SIG-M5 treated with dmso at 0.1 percent for 504 hours (cell line): ENCODE data around the gene ELAVL2.
"Not testable (repeated sequence)": the region's sequence is repeated elsewhere in the genome, so short reads cannot be mapped to it uniquely, and the experiment has no call there.

Source experiments
- DNase-seq: peaks from one replicate; lab custom pipeline; 2025; ENCODE audit not compliant: unreplicated experiment; lab: John Stamatoyannopoulos, UW

Gene ELAVL2

DNA sequence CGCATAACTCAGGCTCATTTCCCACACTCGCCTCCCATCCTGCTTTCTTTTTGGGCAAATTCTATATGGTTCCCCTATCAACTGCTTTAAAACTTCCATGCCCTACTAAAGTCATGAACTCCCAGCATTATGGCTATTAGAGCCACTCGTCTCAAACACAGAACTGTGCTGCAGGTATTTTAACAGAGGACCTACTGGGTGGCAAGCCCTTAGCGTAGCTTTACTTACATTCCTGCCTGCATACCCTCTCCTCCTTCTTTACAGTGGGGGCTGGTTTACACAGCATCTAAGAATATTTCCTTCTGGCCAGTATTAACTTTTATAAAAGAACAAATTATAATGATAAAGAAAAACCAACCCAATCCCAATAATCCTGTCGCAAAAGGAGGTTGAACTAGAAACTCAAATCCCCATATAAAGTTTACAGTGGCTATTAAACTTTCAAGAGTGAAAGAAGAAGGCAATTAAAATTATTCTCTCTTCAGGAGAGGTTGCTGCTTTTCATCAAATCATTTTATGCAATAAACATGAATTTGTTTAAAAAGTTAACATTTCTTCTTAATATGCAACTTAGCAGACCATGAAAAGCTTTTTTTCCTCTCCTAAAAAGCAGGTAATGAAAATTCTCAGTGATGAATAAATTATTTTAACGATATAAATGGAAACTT lies 100.6 kb downstream of the ELAVL2 start:
- no peak for DNase-seq

DNA sequence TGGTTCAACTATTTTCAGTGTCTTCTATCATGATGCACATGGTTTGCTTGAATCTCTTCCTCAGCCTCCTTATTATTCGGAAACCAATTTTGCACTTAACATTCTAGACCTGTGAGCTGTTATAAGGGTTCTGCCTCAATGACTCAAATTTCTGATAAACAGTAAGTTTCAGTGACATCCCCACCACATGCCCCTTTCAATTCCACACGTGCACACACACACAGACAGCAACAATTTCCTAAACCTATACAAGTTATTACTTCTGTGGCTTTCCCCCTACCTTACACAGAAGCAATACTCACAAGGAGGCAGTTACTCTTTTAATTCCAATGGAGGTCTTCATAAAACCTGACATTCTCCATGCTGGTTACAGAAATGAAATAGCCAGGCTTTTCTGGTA lies 102.4 kb downstream of the ELAVL2 start:
- DNase-seq = no peak

DNA sequence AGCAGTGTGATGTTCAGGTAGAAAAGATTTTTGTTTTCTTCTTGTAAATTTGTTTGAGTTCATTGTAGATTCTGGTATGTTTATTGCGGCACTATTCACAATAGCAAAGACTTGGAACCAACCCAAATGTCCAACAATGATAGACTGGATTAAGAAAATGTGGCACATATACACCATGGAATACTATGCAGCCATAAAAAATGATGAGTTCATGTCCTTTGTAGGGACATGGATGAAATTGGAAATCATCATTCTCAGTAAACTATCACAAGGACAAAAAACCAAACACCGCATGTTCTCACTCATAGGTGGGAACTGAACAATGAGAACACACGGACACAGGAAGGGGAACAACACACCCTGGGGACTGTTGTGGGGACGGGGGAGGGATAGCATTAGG lies 103.0 kb downstream of the ELAVL2 start:
- not testable (repeated sequence) for DNase-seq

DNA sequence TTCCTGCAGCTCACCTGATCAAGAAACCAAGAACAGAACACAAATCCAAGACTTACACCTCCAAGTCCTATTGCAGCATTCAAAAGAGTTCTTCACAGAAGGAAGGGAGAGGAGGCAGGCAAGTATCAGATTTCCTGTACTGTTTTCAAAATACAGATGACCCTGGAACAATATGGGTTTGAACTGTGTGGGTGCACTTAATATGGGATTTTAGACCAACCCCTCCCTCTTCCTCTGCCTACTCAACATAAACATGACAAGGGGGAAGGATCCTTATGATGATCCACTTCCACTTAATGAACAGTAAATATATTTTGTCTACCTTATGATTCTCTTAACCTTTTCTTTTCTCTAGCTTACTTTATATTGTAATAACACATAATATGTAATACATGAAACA lies 104.6 kb downstream of the ELAVL2 start:
- no peak for DNase-seq

DNA sequence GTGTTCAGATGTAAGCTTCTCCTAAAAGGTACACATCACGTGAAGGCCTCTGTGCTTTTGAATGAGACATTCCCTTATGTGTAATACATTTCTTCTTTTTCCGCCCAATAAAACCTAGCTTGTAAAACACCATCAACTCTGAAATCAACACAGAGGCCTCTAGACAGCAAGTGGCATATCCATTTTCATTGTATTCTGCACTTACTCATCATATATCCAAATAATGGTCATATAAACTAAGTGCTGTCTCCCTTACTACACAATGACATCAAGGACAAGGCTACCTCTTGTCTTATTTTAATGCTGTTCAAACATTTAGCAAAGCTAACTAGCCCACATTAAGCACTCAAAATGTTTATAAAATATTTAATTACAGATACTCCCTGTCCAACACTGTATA lies 108.5 kb downstream of the ELAVL2 start:
- DNase-seq = no peak

DNA sequence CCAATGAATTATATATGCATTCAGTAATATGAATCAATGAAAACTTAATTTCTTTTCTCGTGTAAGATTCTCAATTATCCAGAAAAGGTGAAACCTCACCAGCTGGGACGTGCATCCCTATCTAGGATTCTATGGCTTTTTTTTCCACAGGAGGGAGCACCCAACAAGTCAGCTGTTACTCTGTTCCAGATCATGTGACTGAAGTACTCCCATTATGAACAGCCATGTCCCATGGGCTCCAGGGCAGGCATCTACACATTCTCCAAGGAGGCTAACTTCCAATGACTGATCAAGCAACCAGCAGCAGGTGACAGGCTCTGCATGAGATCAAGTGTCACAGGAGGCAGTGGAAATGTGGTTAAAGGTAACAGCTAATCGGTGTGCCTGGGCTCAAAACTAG lies 118.8 kb downstream of the ELAVL2 start:
- DNase-seq = no peak

DNA sequence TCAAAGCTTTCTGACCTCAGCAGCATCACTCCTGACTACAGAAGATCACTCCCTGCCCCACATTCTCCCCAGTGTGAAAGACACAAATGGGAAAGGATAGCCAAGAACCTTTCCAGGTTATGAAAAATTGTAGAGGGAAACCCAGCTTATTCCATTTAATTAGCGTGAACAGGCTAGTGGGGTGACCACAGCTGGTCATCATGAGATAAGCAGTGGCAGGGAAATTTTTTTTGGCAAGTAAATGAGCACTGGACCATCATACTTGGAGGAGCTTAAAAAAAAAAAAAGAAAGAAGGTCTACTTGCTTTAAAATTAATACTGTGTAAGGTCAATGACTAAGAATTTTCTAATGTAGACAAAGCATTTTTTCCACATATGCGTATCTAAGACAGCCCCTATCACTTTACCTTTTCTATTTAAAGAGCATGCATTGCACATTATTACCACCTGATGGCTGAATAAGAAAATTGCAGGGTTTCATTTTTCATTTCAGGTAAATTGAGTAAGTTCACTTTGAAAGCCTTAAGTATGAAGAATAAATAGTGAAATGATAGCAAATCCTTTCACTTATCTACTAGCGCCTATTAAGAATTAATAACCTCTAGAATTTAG lies 123.6 kb downstream of the ELAVL2 start:
- no peak for DNase-seq

DNA sequence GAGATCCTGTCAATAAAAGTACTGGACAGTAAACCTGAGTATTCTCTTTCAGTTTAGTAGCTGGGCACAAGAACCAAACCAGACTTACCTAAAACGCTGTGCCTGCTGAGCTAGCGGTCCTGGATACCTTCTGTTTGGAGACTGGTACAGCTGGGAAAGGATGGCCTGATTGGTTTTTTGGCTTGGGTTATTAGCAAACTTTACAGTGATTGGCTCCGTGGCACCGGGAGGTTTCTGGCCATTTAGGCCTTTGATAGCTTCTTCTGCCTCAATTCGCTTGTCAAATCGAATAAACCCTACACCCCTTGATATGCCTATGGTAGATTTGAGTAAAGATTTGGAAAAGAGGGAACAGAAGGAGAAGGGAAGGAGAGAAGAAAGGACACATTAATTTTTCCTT lies 124.7 kb downstream of the ELAVL2 start:
- no peak for DNase-seq

DNA sequence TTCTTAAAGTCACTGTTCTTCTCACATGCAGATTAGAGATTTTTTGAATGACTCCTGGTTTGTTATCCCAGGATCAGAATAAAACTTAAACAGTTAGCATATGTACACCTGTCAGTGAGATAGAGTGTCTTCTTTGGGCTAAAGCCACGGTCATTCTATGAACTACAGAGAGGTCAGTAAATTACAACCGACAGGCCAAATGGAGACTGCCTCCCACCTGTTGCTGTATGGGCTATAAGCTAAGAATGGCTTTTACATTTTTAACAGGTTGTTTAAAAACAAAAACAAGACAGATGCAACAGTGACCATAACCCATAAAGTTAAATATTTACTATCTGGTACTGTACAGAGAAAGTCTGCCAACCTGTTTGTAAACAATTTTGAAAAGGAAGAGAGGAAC lies 125.7 kb downstream of the ELAVL2 start:
- DNase-seq = no peak

DNA sequence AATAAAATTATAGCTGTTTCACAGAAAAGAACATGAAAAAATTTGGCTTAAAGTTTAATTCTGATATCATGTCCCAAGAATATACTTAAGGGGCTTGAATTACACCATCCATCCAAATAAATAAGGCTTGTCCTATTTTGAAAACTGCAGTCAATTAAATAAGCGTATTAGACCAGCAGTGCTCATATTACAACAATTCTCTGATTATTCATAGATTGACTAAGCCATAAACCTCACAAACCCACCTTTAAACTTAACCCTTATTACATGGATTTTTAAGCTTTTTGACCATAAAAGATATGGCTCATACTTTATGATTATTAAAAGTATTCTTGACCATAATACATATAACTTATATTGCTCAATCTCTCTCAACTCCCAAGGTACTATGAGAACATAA lies 127.9 kb downstream of the ELAVL2 start:
- no peak for DNase-seq

DNA sequence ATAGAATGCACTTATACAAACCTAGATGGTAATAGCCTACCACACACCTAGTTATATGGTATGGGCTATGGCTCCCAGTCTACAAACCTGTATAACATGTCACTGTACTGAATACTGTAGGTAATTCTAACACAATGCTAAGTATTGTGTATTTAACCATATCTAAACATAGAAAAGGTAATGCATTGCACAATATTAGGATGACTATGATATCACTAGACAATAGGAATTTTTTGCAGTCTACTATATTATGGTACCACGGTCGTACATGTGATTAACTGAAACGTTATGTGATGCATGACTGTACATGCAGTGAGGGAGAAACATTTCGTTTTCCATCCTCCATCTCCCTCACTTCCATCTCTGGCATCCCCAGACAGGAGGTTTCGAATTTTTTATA lies 130.5 kb downstream of the ELAVL2 start:
- DNase-seq = no peak

DNA sequence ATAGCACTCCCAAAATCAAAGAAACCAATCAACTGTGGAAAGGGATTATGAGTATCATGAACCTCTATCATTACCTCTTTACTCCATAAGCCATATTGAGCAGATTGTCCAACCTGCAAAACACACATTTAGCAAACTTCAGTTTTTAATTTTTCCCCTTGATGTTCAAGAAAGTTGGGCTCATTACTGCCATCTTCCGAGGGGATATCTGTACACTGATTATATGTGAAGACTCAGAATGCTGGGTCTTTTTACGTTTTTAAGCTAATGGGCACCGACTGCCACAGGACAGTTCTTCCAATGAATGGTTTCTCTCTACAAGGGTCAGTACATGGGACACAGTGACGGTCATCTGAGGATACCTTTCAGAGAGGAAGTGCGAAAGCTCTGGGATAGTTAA lies 132.7 kb downstream of the ELAVL2 start:
- DNase-seq = no peak

DNA sequence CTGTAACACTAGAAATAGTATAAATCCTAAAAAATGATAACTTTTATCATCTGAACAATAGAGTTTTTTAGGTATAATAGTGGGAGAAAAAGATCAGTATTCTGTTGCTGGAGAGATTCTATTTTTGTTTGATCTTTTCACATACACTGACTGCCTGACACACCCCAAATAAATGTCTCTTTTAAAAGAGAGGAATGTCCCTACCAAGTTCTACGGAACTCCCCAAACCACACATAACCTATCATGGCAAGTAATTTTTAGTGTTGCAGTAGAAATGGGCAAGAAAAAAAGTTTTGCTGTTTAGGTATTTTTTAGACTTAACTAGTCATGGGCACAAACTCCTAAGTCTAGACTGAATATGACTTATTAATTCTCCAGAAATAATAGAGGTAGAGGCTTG lies 139.1 kb downstream of the ELAVL2 start:
- DNase-seq = no peak

DNA sequence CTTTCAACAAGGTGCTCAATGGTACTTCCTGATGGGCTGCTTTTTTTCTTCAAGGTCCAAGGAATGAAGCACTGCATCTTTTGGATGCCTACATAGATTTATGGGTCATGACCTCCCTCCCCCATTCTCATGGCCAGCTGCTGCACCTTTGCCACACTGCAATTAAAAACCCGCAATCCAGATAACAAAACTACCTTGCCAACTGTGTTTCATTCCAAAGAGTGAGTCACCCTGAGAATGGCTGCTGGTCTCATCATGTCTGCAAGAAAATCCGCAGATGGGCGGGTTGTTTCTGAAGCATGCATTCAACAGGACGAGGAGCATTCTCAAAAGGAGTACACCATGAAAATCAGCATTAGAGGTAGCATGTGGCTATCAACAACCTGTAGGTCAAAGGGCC lies 139.8 kb downstream of the ELAVL2 start:
- no peak for DNase-seq

DNA sequence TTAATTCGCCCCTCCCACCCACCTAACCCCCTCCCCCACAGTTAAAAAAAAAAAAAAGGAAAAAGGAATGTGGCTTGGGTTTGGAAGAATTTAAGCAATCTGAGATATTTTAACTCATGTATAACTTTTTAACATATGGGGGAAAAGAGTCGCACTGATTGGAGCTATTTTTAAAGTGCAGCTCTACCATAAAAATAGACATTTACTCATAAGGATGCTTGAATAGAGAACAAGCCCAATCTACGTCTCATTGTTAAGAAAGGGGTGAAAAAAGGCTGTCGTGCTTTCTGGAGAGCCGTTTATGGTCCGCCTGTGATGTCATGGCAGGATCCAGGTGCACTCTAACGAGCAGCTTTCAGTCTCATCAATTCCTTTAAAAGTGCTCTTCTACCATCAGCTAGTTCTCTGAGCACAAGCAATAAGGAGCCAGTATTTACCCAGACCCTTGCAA lies 142.4 kb downstream of the ELAVL2 start:
- DNase-seq = no peak

DNA sequence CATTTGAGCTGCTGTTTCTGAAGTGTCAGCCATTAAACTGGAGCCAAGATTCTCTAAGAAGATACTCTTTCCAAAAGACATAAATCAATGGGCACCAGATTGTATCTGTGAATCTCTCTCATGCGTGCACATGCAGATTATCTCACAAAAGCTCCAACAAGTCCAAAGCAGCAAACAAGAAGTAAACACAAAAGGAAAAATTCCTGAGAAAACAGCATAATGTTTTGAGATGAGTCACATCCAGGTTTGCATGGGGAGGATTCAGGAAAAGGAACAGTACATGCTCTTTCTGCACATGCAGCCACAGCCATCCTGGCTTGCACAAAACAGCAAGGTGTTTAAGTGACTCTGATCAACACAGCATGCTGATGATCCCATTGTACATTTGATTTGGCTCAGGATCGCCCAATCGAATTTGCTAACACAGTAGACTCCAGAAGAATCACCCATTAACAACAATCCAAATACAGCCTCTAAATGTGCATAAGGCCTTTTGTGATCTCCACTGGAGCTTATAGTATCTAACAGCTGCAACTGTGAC lies 143.1 kb downstream of the ELAVL2 start:
- no peak for DNase-seq

DNA sequence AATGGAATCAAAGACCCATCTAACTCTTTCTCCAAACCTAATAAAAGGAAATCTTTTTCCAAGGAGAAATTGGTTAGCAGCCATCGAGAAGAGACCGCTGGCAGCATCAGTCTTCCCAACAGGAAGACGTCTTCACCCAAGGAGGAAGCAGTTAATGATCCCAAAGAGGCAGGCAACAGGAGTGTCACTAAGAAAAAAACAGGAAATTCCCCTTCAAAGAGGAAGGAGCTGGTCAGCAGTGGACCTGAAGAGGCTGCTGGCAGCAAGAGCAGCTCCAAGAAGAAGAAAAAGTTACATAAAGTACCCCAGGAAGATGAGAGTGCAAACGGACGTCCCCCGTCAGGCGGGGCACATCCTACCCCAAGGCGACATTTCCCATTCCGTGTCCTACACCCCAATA lies 143.7 kb downstream of the ELAVL2 start:
- DNase-seq = no peak

DNA sequence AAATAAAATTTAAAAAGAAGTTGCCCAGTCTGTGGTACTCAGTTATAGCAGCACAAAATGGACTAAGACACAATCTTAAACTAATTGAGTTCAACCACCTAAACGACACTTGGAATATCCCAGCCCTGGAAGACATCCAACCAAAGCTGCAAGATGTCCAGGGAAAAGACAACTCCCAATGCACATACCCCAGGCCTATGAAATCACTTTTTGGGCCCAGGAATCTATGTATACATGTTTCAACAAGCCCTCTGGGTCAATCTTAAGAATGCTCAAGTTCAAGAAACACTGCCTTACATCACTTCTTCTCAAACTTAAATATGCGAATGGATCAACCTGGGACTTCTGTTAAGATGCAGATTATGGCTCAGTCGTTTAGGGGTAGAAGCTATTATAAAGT lies 148.6 kb downstream of the ELAVL2 start:
- no peak for DNase-seq

DNA sequence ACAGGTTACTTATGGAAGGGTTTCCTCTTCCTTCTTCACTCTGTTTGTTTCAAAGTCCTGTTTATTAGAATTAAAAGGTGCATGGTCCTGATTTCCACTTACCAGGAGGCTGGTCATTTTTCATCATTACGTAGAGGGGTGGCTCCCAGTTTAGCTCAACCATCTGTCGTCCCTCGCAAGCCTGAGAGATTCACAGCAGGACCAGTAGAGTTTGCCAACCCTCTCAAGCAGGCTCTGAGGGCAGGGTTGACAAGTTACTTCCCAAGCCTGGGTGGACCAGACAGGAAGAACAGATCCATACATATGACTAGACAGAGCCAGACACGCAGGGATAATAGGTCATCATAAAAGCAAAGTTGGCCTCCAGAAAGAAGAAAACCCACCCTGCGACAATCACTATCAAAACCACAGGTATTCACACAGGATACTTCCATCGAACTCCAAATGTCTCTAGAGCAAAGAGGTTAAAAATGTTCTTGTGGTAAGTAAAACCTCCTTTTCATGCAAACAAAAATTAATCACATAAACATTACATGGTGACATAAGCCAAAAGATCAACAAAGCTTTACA lies 151.9 kb downstream of the ELAVL2 start:
- DNase-seq = no peak

DNA sequence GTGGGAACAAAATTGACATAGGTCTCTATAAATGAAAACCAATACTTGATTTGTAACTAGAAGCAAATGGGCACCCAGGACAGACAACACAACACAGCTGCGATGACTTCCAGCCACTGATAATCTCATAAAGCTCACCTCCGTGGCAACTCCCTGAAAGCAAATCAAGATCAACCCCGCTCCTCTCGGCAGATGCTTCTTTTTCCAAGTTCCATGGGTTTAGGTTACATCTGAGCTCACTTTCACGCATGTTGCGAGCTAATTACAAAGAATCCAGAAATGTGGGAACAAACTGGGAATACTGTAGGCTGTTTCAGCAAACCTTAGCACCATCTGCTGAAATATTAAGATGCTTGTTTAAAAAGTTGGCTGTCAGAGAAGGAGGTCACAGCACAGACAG lies 153.9 kb downstream of the ELAVL2 start:
- DNase-seq = no peak

DNA sequence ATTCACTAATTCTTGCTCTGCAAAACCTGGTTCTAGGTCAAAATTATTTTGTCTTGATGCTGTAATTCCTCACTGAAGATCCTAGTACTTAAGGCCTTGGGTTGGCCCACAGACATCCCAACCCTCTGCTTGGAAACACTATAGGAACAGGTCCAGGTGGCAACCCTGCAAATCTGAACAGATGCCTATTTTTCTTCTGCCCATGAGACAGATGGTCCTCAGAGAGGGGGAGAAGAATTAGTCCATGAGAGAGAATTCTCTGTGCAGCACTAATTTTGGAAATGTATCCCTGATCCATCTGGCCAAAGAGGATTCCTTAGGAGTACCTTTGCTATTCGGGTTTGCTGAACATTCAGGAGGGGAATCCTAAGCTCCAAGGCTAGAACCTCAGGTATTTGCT lies 156.3 kb downstream of the ELAVL2 start:
- no peak for DNase-seq

DNA sequence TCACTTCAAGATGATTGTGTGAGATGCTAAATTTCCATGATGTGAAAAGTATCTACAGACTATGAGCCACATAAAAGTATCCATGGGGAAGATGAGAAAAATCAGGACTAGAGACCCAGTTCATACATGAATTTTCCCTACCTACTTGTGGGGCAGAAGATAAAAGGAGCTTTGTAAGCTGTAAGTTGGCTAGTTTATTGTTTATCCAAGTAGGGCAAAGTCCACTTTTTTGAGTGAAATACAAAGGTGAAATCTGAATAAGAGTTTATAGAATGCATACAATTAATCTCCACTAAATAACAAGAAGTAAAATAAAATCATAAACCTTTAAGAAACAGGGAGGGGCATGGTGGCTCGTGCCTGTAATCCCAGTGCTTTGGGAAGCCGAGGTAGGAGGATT lies 160.4 kb downstream of the ELAVL2 start:
- DNase-seq = no peak

DNA sequence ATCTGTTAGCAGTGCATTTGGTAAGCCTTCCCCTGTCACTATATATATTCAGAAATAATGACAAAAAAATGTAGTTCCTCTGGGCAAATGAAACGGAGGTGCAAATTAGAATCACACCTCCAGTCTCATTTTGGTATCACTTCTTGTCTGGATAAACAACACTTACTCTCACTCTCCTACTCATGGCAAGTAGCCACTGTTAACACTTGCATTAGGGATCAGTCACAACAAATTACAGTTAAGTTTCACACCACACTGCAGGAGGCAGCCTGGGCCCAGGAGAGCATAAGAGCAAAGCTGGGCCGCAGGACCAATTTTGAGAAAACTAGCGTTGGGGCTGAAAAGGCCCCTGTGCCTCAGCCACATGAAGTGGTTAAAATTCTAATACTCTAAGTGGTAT lies 161.0 kb downstream of the ELAVL2 start:
- no peak for DNase-seq
